Measurements from ENCODE around the gene TAC4.
"Not testable (repeated sequence)": the region's sequence is repeated elsewhere in the genome, so short reads cannot be mapped to it uniquely, and the experiment has no call there.

The TAC4 gene

DNA sequence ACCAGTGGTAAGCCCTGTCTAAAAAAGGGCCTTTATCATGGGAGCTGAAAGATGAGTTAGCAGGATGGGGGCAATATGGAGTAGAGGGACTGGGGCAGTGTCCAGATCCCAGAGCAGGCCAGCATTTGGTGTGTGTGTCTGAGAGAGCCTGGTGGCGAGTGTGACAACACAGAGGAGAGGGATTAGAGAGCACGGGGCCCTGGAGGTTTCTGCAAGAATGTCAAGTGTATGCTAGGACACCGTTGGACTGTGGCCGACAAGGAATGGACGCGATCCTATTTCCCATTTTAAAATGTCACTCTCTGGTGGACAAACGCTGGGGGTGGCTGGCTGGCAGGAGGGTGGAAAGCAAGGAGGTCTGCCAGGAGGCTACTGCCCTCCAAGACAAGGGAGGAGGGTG is 12.4 kb downstream of the TAC4 start:
- TF ChIP-seq, protein P1, sequence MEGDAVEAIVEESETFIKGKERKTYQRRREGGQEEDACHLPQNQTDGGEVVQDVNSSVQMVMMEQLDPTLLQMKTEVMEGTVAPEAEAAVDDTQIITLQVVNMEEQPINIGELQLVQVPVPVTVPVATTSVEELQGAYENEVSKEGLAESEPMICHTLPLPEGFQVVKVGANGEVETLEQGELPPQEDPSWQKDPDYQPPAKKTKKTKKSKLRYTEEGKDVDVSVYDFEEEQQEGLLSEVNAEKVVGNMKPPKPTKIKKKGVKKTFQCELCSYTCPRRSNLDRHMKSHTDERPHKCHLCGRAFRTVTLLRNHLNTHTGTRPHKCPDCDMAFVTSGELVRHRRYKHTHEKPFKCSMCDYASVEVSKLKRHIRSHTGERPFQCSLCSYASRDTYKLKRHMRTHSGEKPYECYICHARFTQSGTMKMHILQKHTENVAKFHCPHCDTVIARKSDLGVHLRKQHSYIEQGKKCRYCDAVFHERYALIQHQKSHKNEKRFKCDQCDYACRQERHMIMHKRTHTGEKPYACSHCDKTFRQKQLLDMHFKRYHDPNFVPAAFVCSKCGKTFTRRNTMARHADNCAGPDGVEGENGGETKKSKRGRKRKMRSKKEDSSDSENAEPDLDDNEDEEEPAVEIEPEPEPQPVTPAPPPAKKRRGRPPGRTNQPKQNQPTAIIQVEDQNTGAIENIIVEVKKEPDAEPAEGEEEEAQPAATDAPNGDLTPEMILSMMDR (IDR thresholded peaks at IDR 0.05; ENCODE audit: insufficient read depth, low read length, missing control alignments), result no peak
- no peak for DNase-seq (ENCODE audit: low read depth, low spot score)
- ChIA-PET POLR2A (no interaction called here), CTCF (interaction anchor here (7.6 kb wide), 1 partner anchor 162 kb away, joined by 37 read pairs; no protein-coding TSS in a partner anchor)
- H3K4me3 ChIP-seq (ENCODE audit: low read depth, low read length), result no peak overlapping the region

- POLR2A ChIA-PET, result interaction anchor here (0.5 kb wide), 1 partner anchor 16 kb away, joined by 3 read pairs; no protein-coding TSS in a partner anchor
Observed at GRCh38 chr17:49834118-49834743, 13.6 kb downstream of the TAC4 start.

GRCh38 chr17:49832840-49833599 is 14.8 kb downstream of the TAC4 start:
- no peak overlapping the region for H3K4me3 ChIP-seq (ENCODE audit: low read depth, low read length)
- ChIA-PET POLR2A (no interaction called here), CTCF (interaction anchor here (2.2 to 7.6 kb wide), 2 partner anchors 165 to 264 kb away, joined by 7 to 37 read pairs; no protein-coding TSS in a partner anchor)
- TF ChIP-seq, protein P1 (IDR thresholded peaks at IDR 0.05; ENCODE audit: insufficient read depth, low read length, missing control alignments), result no peak
- DNase-seq (ENCODE audit: low read depth, low spot score), result no peak

More at GRCh38 chr17:49834118-49834743, 13.6 kb downstream of the TAC4 start:
- no peak for DNase-seq (ENCODE audit: low read depth, low spot score)
- TF ChIP-seq, protein P1 (IDR thresholded peaks at IDR 0.05; ENCODE audit: insufficient read depth, low read length, missing control alignments), result no peak
- CTCF ChIA-PET, result interaction anchor here (1.0 to 7.6 kb wide), 3 partner anchors 11 to 265 kb away, joined by 3 to 37 read pairs (median 7); no protein-coding TSS in a partner anchor
- H3K4me3 ChIP-seq (ENCODE audit: low read depth, low read length), result no peak overlapping the region

- ChIA-PET POLR2A (no interaction called here), CTCF (interaction anchor here (0.8 to 1.8 kb wide), 4 partner anchors 21 to 257 kb away, joined by 3 to 10 read pairs (median 3); no protein-coding TSS in a partner anchor)
- H3K4me3 ChIP-seq (ENCODE audit: low read depth, low read length), result no peak overlapping the region
- DNase-seq (ENCODE audit: low read depth, low spot score), result no peak
- TF ChIP-seq, protein P1 (IDR thresholded peaks at IDR 0.05; ENCODE audit: insufficient read depth, low read length, missing control alignments), result no peak
Observed at GRCh38 chr17:49830605-49831004, 17.3 kb downstream of the TAC4 start.

- H3K4me3 ChIP-seq (ENCODE audit: low read depth, low read length), result no peak overlapping the region
Observed at GRCh38 chr17:49829026-49829425, 18.8 kb downstream of the TAC4 start.

DNA sequence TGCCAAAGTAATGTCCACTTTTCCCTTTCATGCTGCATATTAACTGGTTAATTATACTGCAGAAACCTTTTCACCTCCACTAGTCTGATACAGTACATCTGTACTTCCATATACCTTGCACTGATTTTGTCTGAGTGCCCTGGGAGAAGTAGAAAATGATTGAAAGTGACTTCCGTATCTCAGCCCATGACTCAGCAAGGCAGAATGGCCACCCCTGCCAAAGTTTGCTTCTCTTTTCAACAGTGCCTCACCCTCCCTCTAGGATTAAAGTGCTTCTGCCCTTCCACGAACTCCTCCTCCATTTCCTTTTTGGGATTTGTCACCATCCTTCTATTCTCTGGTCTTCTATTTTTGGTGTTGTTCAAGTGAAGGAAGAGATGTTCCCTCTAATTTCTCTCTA is 19.5 kb downstream of the TAC4 start:
- CTCF ChIA-PET, result interaction anchor here (1.2 kb wide), 1 partner anchor 271 kb away, joined by 3 read pairs; no protein-coding TSS in a partner anchor

More at GRCh38 chr17:49829026-49829425, 18.8 kb downstream of the TAC4 start:
- CTCF ChIA-PET, result interaction anchor here (0.8 to 1.2 kb wide), 4 partner anchors 19 to 271 kb away, joined by 3 to 4 read pairs (median 4); partner anchors contain the start of gene TAC4
- POLR2A ChIA-PET, result no interaction called here
- DNase-seq (ENCODE audit: low read depth, low spot score), result no peak
- TF ChIP-seq, protein P1 (IDR thresholded peaks at IDR 0.05; ENCODE audit: insufficient read depth, low read length, missing control alignments), result no peak

More for the DNA sequence above, 19.5 kb downstream of the TAC4 start:
- DNase-seq (ENCODE audit: low read depth, low spot score); H3K4me3 ChIP-seq (ENCODE audit: low read depth, low read length); POLR2A ChIA-PET: not testable (repeated sequence)

Data from AG04449 (cell line).